GM18907 (cell line): ENCODE data around the gene S100B.
"Not testable (repeated sequence)": the region's sequence is repeated elsewhere in the genome, so short reads cannot be mapped to it uniquely, and the experiment has no call there.

ENCODE experiments used
- ATAC-seq: cut with Tn5 transposase; IDR thresholded peaks from one replicate; pipeline ENCODE4 v1.9.1; 2021; ENCODE audit warnings: mild to moderate bottlenecking, moderate library complexity; ENCODE audit not compliant: unreplicated experiment

S100B gene

DNA sequence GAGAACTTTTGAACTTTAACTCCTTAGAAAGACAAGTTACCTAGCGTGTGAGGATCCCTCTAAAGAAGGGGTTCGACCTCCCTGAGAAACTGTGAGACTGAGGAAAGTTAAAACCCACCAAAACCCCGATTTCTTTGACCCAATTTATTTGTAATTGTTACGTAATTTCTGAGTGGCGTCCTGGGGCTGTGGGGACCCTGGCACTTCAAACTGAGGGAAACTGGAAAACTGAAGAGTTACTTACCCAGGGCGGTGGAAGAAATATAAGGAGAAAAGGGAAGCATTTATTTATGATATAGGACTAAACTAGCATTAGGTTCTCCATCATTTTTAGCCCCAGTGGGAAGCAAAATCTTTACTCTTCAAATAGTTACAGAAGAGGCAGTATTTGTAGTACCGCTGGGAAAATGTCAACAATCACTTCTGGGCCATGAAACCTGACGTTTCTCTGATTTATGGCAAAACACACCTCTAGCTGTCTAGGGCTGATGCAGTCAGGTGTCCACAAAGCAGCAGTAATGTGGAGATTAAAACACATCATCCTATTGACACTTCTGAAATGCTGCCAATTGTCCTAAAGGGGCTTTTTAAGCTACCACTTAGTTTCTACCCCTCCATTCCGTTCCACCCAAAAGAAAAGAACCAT lies 430 bp downstream of the S100B start:
- ATAC-seq, result no peak

- no peak for ATAC-seq
These were observed 1.7 kb downstream of the S100B start for GRCh38 chr21:46603228-46603627.

GRCh38 chr21:46600978-46601377 lies 3.9 kb downstream of the S100B start:
- no peak for ATAC-seq

DNA sequence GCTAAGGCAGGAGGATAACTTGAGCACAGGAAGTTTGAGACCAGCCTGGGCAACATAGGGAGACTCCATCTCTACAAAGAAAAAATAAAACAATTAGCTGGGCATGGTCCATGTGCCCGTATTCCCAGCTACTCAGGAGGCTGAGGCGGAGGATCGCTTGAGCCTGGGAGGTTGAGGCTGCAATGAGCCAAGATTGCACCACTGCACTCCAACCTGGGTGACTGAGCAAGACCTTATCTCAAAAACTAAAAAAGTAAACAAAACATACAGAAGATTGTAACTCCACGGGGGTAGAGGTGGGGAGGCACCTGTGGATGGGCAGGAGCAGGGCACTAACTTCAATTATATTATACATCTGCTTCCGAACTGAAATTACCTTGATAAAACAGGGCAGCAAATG lies 4.6 kb downstream of the S100B start:
- no peak for ATAC-seq

DNA sequence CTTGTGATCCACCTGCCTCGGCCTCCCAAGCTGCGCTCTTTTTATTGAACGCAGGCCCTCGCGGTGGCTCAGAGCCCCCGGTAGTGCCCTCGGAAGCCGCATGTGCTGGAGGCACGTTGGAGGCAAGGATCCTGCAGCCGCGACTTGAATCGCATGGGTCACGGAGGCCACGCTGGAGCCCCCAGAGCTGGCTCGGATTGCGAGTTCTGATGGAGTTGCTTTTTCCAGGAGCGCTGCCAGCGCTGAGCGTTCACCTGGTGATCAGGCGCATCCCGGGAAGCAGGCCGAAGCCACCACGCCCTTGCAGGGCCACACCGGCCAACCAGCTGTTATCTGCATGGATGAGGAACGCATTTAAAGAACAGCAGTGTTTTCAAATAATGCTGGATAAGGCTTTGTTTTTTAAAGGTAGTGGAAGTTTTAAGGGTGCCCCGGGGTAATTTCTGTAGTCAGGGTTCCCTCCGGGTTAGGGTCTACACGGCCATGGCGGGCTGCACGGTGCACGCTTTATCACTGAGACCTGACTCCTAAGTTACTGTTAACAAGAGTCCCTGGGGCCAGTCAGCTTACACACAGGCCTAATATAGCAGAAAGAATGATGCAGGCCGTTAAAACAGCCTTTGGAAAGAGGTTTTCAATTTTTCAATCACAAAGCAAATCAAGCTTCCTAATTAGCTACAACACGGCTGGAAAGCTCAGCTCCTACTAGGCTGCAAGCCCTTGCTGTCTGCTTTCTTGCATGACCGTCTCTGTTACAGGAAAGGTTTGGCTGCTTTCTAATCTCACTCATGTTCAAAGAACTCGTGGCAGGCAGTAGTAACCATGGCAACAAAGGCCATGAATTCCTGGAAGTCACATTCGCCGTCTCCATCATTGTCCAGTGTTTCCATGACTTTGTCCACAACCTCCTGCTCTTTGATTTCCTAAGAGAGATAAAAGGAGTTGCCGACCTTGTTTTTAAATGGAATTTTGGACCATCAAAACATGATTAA lies 6.0 kb downstream of the S100B start:
- ATAC-seq, result no peak

- no peak for ATAC-seq
These were observed 7.0 kb downstream of the S100B start for GRCh38 chr21:46597896-46598343.

DNA sequence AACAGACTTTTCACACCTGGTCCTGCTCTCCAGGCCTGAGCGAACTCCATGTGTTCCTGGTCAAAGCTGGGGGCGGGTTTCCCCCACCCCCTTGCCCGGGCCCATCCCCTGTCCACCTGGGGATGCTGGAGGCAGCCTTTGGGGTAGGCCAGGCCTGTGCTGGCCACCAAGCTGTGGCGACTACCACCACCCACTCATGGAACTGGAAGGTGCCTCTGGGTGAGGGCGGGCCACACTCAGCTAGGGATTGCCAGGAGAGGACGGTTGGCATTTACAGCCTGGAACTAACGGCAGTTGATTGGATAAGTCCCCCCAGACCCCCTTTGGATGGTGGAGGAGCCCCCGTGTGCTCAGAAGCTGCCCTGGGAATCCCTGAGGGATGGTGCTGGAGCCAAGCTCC lies 7.9 kb downstream of the S100B start:
- ATAC-seq, result no peak

DNA sequence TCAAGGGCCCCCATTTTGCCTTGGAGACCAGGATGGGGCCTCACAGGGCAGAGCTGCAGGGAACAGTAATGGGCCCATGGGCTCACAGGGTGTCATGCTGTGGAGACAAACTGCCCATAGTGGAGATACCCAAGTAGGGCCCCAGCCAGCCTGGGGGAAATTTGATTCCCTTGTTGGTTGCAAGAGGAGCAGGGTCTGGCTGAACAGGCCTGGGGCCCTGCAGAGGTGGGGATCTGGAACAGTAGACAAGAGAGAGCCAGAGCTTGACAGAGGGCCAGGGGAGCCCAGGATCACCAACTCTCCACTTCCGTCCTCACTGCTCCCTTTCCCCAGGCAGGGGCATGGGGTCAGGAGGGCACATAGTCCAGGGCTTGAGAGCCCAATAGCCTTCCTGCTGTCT lies 8.7 kb downstream of the S100B start:
- no peak for ATAC-seq

DNA sequence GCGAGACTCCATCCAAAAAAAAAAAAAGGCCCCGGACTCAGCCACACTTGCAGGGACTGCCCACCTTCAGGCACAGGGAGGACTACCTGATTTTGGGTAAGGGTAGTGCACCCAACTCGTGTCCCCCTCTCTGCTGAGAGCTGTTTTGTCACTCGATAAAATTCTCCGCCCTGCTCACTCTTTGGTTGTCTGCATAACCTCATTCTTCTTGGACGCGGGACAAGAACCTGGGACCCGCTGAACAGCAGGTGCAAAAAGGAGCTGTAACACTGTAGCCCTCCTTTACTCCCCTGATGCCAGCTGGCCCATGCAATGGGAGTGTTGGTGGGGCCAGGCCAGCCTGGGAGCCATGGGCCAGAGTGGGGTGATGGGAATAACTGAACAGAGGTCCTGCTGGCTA lies 10.6 kb downstream of the S100B start:
- no peak for ATAC-seq

- no peak for ATAC-seq
These were observed 19.5 kb downstream of the S100B start for GRCh38 chr21:46585191-46585953.

- no peak for ATAC-seq
These were observed 23.0 kb downstream of the S100B start for GRCh38 chr21:46581780-46582307.

GRCh38 chr21:46579394-46579793 lies 25.5 kb downstream of the S100B start:
- not testable (repeated sequence) for ATAC-seq

DNA sequence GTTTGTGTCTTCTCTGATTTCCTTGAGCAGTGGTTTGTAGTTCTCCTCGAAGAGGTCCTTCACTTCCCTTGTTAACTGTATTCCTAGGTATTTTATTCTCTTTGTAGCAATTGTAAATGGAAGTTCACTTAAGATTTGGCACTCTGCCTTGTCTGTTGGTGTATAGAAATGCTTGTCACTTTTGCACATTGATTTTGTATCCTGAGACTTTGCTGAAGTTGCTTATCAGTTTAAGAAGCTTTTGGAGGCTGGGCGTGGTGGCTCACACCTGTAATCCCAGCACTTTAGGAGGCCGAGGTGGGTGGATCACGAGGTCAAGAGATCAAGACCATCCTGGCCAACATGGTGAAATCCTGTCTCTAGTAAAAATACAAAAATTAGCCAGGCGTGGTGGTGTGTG lies 27.1 kb downstream of the S100B start:
- ATAC-seq, result not testable (repeated sequence)

DNA sequence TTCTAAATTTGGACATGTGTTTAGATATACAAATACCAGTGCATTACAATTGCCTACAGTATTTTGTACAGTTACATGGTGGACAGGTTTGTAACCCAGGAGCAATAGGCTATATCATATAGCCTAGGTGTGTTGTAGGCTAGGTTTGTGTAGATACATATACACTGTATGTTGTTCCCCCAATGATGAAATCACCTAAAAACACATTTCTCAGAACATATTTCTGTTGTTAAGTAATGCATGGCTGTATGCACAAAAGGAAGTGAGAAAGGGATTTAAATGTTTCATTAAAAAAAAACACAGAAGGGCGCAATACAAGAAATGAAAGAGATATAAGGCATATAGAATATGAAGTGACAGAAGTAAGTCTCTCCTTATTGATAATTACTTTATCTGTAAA lies 32.0 kb downstream of the S100B start:
- no peak for ATAC-seq

DNA sequence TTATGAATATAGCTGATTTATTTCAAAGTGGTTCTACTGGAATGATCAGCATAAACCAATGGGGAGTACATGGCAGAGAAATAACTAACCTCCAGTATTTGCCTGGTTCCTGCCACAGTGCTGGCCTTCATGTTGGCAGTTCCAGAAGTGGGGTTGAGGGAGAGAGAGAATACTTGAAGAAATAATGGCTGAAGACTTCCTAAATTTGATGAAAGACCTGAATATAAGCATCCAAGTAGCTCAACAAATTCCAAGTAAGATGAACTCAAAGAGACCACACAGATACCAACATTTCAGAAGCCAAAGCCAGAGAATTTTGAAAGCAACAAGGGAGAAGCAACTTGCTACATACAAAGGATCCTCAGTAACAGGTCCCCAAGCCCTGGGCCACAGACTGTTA lies 34.3 kb downstream of the S100B start:
- no peak for ATAC-seq

GRCh38 chr21:46570119-46570518 lies 34.8 kb downstream of the S100B start:
- no peak for ATAC-seq

GRCh38 chr21:46569081-46569480 lies 35.8 kb downstream of the S100B start:
- no peak for ATAC-seq

GRCh38 chr21:46568562-46568961 lies 36.3 kb downstream of the S100B start:
- ATAC-seq, result no peak

- no peak for ATAC-seq
These were observed 37.5 kb downstream of the S100B start for GRCh38 chr21:46567348-46567747.

DNA sequence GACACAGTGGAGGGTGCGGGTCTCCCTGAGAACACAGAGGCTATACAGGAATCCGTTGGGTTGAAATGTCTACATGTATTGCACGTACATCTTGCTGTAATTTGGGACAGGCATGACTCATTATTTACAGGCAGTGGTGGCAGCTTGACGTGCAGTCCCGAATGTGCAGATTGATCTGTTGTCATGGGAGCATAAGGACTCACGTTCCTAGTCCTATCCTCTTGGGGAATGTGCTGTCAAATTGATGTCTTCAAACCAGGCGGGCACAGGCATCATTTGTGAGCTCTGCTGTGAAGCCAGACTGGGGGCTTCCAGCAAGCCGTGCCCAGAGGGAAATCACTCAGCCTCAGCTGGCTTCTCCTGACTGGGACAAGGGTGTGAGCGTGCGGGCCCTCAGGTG lies 40.5 kb downstream of the S100B start:
- ATAC-seq, result no peak

- no peak for ATAC-seq
These were observed 41.8 kb downstream of the S100B start for GRCh38 chr21:46562964-46563607.
